Stimulated activated CD4-positive, alpha-beta T cell treated with anti-CD3 and anti-CD28 coated beads, Interleukin-4, amount 100 ng/mL, for 1 hour (primary cell): Measurements from ENCODE around the gene ZBTB24.

Experiments used
- DNase-seq: peaks from one replicate; pipeline ENCODE4 v3.0.0-alpha.2; 2020

Gene ZBTB24

DNA sequence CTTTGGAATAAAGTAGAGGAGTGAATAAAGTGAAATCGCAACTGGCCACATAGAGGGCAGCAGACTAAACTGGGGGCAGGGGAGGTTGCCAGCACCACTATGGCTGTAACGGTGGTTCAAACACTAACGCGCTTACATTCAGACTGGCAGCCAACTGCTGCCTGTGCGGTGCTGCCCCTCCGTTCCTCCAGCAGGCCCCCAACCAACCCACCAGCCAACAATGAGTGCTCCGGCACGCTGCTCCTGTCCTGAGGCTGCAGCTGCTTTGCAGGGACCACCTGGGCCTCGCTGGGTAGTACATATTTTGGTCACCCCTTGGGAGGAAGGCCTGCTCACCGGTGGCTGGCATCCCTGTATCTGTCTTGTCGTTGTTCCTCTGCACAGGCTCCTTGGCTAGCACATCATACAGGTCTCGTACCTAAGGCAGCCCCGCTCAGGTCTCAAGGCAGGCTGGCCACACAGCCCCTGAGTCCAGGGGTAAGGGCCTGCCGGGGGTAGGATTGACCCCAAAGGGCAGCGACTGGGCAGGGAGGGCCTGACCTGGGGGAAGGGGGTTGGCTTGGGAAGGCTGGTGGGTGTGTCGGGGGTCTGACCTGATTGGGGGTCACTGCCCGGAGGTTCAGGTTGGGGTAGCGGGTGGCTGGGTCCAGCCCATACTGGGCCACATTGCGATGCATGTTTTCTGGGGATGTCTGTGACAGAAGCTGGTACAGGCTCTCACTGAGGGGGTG, 33.8 kb downstream of the ZBTB24 start:
- no peak for DNase-seq

DNA sequence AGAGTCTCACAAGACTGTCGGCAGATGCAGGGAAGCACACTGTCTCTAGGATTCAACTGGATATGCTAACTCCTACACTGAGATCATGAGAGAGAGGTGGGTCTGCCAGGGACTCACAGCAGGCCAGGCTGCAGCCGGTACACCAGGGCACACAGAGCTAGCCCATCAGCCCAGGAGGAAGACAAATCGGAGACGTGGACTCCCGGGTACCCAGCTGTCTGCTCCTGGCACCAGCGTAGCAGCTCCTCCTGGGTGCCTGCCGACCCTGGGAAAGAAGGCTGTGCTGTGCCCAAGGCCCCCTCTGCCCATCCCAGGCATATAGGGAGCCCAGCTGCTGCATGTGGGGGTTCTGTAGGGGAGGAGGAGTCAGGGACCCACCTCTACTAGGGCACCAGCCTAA, 34.4 kb downstream of the ZBTB24 start:
- DNase-seq: no peak

DNA sequence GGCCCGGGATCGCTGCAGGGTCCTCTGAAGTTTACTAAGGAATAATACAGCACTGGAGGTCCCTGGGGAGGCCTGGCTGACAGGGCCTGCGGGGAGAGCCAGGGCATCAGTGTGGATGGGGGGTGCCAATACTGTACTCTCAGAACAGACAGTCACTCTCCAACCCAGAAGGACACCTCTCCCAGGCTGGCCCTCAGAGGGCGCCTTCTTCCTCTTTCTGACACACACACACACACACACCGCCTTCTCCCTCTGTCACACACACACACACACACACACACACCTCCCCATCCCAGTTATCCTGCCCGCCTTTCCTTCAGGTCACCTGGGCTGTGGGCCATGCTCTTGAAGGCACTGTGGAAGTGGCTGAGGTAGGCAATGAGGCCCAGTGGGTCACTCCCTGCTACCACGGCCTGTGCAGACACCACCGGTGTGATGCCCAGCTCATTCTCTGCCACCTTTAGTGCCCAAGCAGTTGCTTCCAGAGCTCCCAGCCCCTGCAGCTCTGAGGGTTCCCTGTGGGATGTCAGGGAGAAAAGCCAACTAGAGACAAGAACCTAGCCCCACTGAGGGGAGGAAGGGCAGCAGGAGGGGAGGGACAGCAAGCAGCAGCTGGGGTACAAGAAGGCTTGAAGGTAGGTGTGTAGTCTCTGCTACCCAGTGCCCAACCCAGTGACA, 35.0 kb downstream of the ZBTB24 start:
- DNase-seq: no peak

DNA sequence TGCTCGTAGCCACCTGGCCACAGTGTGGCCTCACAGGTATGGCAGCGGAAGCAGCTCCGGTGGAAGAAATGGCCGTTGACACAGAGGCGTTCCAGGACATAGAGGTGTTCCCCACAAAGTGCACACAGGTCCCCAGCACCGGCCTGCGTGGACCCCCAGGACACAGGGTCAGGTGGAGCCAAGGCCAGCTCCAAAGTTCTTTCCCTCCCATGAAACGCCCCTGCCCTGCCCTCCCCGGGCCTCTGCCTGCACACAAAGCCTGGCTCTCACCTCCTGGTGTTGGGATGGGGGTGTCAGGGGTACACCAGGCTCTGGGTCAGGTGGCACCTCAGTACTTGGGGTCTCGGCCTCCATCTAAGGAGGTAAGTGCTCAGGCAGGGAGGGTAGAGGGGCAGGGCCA, 35.9 kb downstream of the ZBTB24 start:
- no peak for DNase-seq

DNA sequence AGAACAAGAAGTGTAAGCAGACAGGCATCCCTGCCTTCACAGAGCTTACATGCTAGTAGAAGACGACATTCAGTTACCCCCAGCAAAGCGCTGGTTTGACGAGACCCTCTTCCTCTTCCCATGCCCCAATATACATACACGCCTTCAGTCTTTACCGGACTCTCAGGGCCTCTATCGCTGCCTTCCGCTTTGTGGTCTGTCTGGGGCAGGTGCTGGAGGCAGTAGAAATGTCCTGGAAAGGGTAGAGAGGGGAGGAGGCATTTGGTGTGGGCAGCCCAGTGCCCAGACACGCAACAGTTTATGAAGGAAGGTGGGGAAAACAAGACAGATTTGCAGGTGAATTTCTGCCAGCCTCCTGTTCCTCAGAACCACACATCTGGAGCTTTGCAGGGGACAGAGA, 36.5 kb downstream of the ZBTB24 start:
- no peak for DNase-seq

DNA sequence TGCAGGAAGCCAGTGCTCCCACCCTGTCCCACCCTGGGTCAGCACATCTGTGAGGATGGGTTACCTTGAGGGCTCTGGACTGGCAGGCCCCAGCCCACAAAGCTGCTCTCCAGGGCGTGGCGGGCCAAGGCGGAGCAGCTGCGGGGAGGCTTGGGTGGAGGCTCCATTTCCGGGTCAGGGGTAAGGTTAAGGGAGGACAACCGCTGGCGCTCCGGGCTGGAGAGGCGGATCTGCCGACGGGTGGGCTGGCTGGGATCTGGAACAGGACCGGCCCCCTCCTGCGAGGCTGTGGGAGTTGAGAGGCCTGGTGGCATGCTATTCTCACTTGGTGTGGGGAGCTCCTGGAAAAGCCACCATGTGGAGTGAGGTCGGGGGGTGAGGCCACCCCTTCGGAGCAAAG, 36.9 kb downstream of the ZBTB24 start:
- DNase-seq: no peak

DNA sequence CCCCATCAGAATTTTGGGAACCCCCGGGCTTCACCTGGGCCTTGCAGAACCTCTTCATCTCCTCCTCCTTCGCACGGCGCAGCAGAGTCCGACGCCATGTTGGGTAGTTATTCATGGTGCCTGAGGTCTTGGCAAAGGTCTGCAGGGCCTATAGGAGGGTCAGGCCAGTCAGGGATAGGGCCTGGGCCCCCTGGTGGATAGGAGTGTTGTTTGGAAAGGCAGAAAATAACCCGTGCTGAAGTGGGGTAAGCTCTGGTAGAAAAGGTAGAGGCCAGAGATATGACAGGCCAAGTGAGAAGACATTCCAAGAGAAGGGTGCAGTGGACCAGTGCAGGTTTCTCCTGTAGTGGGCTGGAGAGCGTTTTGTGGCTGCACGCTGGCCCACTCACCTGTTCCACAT, 37.6 kb downstream of the ZBTB24 start:
- no peak for DNase-seq

DNA sequence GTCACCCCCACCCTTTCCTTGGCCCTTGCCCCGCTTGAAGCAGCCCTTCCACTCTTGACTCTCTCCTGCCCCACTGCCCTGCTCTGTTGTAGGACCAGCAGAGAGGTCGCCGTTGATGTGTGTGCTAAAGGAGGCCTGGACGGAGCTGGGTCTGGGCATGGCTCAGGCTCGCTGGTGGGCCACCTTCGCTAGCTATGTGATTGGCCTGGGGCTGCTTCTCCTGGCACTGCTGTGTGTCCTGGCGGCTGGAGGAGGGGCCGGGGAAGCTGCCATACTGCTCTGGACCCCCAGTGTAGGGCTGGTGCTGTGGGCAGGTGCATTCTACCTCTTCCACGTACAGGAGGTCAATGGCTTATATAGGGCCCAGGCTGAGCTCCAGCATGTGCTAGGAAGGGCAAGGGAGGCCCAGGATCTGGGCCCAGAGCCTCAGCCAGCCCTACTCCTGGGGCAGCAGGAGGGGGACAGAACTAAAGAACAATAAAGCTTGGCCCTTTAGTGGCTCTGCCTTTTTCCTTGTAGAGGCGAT, 39.5 kb downstream of the ZBTB24 start:
- DNase-seq: no peak

DNA sequence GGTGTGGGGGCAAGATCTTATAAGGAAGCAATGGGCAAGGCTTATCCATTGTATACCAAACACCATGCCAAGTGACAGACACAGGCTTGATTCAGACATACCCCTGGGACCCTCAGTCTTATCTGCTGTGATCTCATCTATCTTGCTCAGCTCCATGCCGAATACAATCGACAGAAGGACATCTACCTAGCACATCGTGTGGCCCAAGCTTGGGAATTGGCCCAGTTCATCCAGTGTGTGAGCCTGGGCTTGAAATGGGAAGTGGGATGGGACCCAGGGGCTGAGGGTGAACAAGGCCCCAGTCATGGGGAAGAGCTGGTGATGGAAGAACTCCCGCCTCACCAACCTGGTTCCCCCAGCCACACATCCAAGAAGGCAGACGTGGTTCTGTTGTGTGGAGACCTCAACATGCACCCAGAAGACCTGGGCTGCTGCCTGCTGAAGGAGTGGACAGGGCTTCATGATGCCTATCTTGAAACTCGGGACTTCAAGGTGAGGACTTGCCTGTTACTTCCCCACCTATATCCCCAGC, 40.6 kb downstream of the ZBTB24 start:
- DNase-seq: no peak

DNA sequence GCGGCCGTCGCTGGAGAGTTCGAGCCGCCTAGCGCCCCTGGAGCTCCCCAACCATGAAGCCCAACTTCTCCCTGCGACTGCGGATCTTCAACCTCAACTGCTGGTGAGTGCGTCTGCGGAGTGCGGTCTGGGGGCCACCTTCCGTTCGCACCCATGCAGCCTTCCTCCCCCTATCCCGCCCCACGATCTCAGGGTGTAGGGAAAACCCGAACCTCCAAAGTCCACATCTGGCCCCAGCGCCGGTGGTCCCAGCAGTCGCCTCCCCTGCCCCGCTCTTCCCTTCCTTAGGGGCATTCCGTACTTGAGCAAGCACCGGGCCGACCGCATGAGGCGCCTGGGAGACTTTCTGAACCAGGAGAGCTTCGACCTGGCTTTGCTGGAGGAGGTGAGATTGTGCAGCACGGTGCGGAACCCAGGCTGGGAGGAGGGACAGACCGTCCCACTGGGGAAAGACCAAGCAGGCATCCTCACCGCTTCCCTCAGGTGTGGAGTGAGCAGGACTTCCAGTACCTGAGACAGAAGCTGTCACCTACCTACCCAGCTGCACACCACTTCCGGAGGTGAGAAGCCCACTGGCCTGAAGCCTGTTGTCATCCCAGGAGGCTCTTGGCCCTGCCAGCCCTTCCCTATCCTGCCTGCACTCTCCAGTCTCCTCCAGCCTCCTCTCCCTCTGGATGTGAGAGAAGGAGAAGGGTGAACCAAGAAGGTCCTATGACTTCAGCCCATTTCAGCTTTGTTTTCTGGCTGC, 41.8 kb downstream of the ZBTB24 start:
- peak; percentile 53 for DNase-seq

DNA sequence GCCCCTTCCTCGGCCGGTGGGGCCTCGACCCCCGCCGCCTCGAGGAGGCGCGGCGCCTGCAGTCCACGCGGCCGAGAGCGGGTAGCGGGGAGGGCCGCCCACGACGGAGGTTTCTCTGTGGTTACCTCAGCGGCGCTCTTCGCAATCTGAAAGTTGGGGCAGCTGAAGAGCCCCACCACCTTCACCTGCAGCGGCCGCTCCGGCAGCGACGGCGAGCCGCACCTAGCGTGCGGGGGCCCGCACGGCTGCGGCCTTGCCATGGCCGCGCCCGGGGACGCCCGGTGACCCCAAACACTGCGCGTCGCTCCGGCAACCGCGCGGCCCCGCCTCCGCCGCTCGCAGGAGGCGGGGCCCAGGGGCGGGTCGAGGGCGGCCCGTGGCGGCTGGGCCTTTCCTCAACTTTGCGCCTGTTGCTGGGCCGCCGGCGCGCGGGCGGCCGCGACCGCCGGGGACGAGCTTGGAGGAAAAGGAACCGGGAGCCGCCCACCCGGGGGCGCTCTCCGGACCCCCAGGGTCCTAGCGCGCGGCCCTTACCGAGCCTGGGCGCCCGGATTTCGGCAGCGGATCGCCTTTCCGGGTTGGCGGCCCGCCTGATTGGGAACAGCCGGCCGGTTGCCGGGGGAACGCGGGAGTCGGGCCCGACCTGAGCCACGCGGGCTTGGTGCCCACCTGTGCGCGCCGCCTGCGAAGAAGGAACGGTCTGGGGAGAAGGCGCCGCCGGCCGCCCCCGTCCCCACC, 42.5 kb downstream of the ZBTB24 start, which contains the start of the genes PPIL6 and SMPD2:
TSS of gene PPIL6 (minus strand) at position 298 of the 738 bp plus-strand sequence. CDS start at position 260, 38 bp downstream.
TSS of gene SMPD2 (plus strand) at position 394 of the 738 bp plus-strand sequence. CDS start 398 bp downstream, outside the sequence.
- peak; percentile 79 for DNase-seq

DNA sequence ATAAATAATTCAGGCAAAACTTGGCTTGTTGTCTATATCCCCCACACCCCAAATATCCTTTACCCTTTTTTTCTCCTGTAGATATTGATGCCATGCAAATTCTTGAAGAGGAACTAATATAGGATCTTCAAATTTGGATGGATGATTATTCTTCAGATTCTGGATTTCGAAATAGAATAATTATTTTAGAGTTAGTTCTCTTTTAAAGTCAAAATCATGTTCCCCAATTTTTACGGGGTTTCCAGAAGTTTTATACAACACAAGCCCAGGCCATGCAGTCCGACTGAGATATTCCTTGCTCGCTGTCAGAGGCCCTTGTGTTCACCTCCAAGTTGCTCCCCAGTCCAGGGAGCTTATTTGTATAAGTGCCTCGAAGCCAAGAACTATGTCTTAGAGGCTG, 47.0 kb downstream of the ZBTB24 start:
- DNase-seq: no peak

DNA sequence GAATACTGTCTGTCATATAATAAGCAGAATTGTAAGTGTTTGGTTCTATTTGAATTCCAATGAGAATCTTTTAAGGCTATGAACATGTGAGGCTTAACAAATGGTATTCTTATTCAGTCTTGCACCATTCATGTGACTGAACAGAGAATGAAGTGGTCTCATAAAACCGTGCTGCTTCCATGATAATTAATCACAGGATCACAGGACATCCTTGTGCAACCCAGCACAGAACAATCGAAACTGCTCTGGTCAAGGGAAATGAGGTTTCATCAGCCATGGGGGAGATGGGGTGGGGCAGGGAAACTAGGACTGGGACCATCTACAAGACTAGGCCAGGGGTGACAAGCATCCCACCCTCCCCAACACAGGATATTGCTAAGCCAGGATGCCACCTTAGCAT, 48.6 kb downstream of the ZBTB24 start:
- DNase-seq: no peak

DNA sequence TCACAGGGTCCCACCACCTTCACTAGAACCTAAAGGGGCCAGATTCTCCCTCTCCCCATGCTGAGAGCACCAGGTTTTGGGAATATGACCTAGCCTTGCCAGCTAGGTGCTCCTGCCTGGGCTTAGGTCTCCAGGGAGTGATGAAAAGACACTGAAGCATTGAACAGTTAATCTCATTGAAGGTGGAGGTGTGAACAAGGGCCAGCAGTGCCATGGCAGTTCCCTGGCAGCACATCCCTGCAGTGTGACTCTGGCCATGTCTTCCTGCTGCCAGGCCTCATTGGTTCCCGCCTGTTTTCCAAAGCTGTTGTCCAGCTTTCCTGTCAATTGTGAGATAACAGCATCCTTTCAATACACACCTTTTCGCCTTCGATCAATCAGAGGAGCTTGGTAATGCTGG, 53.5 kb downstream of the ZBTB24 start:
- no peak for DNase-seq

DNA sequence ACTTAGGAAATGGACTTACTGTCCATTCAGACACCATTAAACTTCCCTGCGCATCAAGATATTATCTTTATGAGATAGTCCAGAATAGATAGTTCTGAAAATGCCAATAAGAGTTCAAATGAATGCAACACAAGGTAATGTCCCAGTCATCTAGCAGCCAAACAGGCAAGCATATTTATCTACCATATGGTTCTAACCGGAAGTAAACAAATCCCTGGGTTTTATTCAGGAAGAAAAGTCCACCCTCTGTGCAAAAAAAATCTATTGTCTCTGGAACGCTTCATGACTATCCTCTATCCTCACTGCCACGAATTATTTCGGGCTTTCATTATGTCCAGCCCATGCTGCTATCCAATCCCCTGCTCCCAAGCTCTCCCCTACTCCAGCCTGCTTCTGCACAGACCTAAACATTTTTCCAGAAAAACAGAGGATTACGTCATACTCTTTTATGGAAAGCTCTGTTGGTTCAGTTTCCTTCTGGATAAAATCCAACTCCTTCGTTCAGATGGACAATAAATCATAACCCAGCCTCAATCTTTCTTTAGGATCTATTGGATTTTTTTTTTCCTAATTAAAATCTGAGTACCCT, 54.0 kb downstream of the ZBTB24 start:
- DNase-seq: no peak

DNA sequence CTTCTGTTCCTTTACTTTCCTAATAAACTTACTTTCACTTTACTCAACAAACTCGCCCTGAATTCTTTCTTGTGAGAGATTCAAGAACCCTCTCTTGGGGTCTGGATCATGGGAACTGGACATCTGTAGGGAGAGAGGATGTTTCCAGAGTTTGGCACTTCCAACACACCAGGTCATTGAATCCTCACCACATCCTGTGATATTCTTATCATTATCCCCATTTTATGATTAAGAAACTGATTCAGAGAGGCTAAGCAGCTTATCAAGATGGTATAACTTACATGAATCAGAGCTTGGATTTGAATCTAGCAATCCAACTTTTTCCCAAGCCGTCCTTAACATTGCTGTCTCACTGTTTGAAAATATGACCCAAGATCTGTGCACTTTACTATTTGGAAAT, 58.1 kb downstream of the ZBTB24 start:
- no peak for DNase-seq

DNA sequence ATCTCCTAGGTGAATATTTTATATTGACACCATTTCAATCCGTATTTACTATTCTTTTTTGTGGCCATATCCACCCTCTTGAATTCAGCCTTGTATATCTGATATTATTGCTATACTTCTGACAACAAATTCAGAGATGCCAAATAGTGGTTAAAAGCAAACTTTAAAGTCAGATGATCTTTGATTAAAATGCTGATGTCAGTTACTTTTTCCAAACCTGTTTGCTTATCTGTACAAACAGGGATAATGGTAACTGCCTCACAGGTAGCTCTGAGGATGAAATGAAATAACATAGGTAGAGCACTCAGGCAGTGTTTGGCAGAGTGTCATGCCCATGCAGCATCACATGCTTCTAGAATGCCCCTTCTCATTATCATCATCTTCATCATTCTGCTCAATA, 61.8 kb downstream of the ZBTB24 start:
- DNase-seq: no peak

DNA sequence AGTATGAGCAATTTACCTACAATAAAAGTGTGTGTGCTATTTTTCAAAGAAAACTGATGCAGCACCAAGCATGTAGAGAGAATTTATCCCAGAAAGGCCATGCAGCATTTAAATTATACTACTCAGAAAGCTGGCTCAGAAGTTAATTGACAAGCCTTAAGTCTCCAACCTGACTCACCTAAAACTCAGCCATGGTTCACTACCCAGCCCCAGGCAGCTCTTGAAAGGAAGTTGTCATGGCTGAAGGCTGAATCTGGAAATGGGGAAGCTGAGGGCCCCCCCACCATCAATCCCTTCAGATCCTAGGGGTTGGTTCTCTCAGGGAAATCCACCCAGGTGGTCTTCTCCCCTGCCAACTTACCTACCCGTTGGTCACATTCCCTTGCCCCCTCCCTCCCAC, 62.3 kb downstream of the ZBTB24 start:
- no peak for DNase-seq

DNA sequence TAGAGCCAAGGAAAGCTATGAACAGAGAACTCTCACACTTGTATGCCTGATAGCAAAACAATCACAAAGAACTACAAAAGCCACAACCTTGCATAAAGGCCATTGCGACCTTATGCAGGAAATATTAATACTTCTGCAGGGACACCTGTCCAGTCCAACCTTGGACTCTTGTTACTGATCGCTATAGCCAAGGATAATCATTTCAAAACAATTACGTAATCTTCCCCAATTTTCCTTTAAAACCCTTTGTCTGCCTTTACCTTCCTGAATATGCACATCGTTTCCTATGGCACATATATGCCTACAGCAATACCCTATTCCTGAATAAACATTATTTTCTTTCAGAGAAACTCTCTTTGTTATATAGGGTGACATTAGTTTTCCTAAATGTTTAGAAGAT, 65.4 kb downstream of the ZBTB24 start:
- DNase-seq: no peak
